HG03064 (cell line): ENCODE data around the gene CHRM4.
"Not testable (repeated sequence)": the region's sequence is repeated elsewhere in the genome, so short reads cannot be mapped to it uniquely, and the experiment has no call there.

ENCODE experiments used
- ATAC-seq: cut with Tn5 transposase; IDR thresholded peaks from one replicate; pipeline ENCODE4 v1.9.1; 2021; ENCODE audit warnings: low read depth; ENCODE audit not compliant: unreplicated experiment

The CHRM4 gene

DNA sequence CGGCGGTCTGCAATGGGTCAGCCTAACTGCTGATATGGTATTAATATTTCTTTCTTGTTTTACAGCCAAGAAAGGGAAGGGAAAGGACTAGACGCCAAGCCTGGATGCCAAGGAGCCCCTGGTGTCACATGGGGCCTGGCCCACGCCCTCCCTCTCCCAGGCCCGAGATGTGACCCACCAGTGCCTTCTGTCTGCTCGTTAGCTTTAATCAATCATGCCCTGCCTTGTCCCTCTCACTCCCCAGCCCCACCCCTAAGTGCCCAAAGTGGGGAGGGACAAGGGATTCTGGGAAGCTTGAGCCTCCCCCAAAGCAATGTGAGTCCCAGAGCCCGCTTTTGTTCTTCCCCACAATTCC is 8.2 kb downstream of the CHRM4 start:
- ATAC-seq: no peak

DNA sequence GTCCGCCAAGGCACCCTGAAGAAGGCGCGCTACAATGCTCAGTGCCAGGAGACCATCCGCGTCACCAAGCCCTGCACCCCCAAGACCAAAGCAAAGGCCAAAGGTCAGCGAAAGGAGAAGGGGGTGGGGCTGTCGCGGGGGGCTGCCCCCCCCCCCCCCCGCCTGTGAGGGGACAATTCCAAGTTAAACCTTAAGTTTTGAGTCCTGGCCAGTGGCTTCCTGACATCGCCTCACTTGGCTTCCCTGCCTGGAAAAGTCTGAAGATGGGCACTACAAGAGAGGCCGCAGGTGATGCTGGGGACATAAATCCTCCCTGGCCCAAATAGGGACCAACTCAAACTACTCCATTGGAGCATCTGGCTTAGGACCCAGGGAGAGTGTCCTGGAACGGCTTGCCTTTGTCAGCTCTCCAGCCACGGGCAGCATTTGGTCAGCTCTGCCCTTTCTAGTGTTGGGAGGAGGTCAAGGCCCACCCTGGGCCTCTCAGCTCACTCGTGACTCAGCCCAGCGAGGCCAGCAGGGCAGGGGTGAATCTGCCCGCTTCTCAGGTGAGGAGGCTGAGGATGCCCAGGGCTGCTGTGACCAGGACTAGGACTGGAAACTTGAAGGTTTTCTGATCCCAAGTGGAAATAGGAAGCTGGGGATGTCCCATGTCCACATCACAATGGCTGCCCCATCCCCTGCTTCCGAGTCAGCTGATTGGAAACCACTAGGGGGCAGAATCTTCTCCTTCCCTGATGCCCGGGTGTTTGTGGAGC is 8.8 kb downstream of the CHRM4 start:
- no peak for ATAC-seq

DNA sequence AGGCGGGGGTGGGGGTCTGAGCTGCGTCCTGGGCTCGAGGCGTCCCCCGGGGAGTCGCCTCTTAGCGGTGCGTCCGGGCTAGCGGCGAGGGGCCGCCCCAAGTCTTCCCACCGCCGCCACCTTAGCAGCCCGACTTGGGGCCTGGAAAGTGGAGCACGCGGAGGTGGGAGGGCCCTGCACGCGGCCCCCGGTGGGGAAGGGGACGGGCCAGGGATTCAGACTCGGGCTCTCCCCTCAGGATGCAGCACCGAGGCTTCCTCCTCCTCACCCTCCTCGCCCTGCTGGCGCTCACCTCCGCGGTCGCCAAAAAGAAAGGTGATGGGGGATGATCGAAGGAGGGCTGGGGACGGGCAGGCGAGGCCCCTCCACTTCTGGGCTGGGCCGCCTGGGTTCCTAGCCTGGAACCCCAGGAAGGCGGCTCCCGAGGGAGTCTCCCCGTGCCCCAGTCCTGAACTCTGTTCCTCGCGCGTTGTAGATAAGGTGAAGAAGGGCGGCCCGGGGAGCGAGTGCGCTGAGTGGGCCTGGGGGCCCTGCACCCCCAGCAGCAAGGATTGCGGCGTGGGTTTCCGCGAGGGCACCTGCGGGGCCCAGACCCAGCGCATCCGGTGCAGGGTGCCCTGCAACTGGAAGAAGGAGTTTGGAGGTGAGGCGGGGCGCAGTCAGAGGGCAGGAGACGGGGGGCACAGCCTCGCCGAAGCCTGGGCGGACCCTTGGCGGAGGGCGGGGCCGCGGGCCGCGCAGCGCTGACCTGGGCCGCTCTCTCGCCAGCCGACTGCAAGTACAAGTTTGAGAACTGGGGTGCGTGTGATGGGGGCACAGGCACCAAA is 9.5 kb downstream of the CHRM4 start:
- no peak for ATAC-seq

DNA sequence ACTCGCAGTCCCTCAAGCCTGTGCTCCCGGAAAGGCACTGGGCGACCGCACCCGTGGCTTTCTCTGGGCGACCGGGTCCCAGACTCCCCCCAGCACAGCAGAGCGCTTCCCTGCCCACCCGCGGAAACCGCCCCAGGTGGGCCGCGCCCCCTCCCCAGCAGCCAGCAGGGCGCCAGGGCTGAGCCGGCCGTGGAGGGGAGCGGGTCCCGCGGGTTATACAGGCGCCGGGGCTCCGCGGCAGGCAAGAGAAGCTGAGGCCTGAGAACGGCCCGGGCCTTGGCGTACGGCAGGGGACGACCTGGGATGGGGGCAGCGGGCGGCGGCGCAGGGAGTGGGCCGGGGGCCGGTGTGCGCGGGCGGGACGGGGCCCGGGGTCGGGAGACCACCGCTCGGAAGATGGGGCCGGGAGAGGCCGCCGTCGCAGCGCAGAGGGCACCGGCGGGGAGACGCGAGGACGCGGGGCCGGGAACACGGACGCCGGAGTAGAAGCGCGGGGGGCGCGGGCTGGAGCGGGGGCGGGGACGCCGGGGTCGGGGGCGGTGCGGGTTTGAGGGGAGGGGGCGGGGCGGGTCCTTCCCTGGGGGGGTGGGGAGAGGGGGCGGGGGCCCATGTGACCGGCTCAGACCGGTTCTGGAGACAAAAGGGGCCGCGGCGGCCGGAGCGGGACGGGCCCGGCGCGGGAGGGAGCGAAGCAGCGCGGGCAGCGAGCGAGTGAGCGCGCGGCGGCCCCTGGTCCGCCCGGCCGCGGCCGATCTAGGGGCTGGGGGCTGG is 10.3 kb downstream of the CHRM4 start, which contains the start of gene MDK:
TSS of gene MDK (plus strand) at position 622 of the 771 bp plus-strand sequence. CDS start 389 bp downstream, outside the sequence.
- no peak for ATAC-seq

DNA sequence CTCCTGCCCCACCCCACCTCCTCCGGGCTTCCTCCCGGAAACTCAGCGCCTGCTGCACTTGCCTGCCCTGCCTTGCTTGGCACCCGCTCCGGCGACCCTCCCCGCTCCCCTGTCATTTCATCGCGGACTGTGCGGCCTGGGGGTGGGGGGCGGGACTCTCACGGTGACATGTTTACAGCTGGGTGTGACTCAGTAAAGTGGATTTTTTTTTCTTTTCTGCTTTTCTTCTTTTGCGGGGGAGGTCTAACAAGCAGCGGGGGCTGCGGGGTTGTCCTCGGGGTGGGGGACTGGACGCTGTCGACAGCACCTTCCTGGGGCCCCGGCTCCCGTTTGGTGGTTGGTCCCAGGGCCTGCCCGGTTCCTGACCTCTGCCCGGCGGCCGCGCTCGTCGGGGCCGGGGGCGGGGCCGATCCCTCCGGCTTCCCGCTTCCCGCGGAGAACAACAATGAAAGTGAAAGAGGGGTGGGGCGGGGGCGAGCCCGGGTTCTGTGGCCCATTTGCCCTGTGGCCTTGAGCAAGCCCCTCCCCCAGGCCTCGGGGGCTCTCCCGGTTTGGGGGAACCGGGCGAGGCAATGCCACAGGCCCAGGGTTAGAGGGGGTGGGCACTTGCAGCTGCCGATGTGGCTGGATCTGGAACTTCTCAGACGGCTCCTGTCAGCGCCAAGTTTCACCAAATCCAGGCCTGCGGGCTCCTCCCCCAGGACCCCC is 11.1 kb downstream of the CHRM4 start:
- no peak for ATAC-seq

DNA sequence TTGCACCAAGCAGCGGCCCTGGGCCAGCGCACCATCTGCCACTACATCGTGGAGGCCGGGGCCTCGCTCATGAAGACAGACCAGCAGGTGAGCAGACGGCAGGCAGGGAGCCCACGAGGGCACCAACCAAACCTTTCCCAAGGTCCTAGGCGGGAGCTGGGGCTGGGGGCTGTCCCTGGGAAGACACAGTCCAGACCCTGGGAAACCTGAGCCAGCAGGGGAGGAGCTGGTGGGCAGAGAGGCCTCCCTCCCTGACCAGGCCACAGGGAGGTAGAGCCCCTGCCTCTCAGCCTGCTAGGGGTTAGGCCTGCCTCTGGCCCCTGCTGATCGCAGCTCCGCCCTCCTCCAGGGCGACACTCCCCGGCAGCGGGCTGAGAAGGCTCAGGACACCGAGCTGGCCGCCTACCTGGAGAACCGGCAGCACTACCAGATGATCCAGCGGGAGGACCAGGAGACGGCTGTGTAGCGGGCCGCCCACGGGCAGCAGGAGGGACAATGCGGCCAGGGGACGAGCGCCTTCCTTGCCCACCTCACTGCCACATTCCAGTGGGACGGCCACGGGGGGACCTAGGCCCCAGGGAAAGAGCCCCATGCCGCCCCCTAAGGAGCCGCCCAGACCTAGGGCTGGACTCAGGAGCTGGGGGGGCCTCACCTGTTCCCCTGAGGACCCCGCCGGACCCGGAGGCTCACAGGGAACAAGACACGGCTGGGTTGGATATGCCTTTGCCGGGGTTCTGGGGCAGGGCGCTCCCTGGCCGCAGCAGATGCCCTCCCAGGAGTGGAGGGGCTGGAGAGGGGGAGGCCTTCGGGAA is 11.9 kb downstream of the CHRM4 start:
- ATAC-seq: not testable (repeated sequence)

DNA sequence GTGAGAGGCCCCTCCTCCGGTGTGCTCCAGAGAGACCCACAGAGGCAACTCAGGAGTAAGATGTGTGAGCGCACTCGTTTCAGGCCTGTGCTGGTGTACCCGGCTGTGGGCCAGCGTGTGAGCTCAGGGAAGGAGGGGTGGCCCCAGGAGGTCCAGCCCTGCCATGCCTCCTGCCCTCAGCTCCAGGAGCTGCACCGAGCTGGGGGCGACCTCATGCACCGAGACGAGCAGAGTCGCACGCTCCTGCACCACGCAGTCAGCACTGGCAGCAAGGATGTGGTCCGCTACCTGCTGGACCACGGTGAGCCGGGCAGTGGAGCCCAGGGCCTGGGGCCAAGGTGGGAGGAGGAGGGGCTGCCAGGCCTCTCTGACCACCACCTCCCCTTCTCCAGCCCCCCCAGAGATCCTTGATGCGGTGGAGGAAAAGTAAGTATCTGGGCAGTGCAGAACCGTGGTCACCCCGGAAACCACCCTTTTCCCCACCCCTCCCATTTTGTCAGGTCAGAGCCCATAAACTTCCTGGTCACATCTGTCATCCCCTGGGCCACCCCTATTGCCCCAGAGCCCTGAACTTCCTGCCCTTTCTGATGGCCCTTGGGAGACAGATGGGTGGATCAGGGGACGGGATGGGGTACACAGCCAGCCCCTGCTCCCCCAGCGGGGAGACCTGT is 12.6 kb downstream of the CHRM4 start:
- no peak for ATAC-seq

DNA sequence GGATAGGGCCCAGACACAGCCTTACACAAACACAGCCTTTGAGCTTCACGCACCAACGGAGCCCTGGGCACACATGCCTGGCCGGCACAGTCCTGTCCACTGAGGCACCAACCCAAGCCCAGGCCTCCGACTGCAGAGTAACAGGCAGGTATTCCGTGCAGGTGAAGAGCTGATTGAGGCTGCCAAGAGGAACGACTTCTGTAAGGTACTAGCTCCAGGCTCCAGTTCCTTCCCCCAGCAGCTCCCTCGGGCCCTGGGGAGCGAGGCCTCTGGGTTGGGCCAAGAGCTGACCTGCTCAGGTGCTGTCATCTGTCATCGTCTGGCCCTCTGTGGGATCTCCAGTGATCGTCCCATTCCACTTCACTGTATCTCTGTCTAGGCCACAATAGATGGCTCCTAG is 13.3 kb downstream of the CHRM4 start:
- ATAC-seq: no peak

DNA sequence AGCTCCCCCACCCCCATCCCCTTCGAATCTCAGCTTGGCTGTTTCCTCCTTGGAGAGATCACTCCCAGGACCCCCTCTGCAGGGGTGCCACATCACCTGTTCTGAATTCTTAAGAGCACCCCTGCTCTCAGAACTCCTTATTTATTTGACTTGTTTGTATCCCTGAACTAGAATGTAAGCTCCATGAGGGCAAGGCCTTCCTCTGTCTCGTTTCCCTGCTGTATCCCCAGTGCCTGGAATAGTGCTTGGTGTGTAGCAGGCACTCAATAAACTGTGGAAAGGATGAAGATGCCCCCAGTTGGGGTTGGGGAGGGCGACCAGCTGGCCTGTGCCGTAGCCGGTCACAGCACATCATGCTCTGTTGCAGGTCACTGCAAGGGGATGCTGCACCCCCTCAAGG is 13.7 kb downstream of the CHRM4 start:
- no peak for ATAC-seq

DNA sequence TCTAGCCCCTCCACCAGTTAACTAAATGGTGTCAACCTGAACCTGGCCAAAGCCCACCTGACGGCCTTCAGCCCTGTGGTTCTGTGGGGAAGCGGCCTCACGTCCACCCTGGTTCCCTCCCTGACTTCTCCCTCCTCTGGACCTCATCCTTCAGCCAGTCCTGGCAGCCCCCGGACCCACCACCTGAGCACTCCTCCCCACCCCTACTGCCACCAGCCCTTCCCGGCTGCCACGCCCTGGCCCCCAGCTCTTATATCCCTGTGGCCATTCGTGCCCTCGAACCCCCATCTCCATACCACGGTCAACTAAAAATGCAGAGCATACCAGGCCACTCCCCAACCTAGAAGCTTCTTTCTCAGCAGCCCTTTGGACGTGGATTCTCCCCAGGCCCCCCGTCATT is 14.3 kb downstream of the CHRM4 start:
- no peak for ATAC-seq

DNA sequence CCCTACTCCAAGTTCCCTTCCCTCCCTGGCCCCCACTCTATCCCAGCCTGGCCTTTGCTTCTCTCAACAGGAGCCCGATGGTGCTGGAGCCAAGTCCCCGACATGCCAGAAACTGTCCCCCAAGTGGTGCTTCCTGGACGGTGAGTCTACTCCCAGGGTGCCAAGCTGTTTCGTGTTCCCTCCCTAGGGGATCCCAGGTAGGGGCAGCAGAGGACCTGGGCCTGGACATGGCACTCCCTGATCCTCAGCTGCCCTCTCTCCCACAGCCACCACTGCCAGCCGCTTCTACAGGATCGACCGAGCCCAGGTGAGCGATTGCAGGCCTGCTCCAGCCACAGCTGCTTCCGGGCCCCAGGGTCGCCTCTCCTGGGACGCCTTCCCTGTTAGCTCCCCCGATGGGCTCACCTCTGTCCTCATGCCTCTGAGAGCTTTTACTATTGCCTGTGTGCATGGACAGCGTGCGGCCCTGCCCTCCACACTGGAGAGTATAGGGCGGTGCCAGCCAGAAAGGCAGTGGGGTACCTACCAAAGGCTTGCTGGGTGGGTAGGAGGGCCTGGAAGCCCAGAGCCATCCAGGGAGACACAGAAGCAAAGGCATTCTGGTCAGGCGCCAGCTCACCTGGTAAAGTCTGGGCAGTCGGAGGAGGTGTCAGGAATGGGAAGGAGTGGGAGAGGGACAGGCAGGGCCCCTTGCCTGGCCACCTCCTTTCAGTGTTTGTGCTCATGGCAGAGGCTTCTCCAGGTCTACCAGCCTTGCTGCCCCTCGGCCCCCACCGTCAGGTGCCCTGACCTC is 15.1 kb downstream of the CHRM4 start:
- no peak for ATAC-seq

DNA sequence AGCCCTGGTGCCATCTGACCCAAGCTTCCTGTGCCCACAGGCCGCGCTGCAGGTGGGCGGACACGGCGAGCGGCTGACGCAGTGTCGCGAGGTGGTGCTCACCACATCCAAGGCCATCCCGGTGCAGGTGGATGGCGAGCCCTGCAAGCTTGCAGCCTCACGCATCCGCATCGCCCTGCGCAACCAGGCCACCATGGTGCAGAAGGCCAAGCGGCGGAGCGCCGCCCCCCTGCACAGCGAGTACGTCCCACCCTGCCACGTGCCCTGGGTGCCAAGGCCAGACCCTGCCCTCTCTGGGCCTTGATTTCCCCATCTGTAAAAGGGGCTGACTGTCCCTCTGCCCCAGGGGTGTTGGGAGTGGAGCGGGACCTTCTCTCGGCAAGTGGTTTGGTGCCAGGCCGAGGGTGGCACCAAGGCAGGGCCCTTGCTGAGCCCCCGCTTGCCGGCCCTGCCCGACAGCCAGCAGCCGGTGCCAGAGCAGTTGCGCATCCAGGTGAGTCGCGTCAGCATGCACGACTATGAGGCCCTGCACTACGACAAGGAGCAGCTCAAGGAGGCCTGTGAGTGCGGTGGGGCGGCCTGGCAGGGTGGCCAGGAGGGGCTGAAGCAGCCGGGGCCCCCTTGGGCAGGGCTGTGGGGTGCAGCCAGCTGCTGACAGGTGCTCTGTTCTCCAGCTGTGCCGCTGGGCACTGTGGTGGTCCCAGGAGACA is 16.0 kb downstream of the CHRM4 start:
- ATAC-seq: no peak

DNA sequence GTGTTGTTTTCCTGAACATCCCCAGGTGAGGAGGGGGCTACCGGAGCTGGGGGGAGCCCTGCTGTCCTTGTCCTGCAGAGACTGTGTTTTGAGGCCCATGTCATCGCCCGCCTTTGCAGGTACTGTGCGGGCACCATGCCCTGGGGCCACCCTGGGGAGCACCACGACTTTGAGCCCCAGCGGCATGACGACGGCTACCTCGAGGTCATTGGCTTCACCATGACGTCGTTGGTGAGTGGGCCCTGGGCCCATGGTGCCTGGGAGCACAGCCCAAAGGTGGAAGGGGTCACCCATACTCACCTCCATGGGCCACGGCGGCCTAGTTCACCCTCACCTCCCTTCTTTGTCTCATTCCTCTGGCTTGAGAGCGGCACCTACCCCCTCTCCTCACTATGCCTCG is 16.8 kb downstream of the CHRM4 start:
- no peak for ATAC-seq

DNA sequence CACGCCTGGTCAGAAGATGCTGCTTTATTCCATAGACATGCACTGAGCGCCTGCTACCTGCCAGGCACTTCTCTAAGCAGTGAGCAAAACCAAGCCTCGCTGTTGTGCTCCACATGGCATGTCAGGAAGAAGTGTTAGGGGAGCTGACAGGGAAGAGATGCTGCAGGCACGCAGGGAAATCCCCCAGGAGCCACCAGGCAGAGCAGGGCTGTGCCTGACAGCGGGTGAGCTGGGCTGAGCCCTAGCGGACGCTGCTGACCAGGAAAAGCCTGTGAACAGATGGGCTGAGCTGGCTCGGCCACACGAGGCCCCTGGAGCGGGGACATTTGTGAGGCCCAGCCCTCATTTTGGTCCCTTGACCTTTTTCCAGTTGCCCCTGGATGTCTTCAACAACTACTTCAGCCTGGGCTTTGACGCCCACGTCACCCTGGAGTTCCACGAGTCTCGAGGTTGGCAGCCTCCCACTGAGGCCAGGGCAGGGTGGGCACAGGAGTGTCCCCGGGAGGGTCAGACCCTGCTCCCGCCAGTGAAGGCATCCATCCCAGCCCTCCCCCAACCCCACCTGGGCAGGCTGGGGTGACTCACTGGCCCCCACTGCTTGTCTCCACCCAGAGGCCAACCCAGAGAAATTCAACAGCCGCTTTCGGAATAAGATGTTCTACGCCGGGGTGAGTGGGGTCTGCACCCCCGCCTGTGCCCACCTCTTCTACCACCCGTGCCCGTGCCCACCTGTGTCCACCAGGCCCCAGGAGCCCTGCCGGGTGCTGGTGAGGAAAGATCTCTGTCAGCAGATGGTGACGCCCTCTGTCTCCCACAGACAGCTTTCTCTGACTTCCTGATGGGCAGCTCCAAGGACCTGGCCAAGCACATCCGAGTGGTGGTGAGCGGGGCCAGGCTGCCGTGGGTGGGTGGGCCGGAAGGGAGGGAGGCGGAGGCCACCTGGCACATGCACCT is 17.5 kb downstream of the CHRM4 start:
- ATAC-seq: no peak

DNA sequence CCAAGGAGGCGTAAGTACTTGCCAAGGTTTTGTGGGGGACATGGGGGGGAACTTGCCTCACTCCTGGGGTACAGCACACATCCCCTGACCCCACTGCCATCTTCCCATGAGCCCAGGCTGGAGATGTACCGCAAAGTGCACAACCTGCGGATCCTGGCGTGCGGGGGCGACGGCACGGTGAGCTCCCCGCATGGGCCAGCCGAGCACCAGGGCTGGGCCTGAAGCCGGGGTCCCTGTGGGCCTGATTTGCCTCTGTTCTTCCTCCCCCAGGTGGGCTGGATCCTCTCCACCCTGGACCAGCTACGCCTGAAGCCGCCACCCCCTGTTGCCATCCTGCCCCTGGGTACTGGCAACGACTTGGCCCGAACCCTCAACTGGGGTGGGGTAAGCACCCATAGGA is 19.1 kb downstream of the CHRM4 start:
- not testable (repeated sequence) for ATAC-seq

DNA sequence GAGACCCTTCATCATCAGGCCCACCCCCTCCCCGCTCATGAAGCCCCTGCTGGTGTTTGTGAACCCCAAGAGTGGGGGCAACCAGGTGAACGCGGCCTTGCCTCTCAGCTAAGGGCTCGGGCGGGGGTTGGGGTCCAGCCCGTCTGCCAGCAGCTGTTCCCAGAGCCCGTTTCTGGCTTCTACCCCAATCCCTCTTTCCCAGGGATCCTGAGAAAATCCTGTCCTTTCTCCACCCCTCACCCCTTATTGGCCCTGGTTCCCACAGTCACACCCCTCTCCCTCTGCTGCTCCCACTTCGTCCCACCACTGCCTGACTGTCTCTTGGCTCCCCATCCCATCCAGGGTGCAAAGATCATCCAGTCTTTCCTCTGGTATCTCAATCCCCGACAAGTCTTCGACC is 19.5 kb downstream of the CHRM4 start:
- ATAC-seq: no peak

DNA sequence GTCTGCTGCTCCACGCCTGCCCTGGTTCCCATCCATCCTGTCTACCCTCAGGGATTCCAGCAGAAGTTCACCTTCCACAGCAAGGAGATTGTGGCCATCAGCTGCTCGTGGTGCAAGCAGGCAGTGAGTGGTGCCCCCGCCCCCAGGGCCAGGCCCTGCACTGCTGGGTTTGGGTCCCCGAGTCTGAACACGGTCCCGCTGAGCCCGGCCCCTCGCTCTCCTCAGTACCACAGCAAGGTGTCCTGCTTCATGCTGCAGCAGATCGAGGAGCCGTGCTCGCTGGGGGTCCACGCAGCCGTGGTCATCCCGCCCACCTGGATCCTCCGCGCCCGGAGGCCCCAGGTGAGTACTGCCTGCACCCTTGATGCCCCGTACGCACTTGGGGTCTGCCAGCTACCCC is 20.3 kb downstream of the CHRM4 start:
- ATAC-seq: not testable (repeated sequence)
